ENCODE data around the gene SELP.

SELP gene

DNA sequence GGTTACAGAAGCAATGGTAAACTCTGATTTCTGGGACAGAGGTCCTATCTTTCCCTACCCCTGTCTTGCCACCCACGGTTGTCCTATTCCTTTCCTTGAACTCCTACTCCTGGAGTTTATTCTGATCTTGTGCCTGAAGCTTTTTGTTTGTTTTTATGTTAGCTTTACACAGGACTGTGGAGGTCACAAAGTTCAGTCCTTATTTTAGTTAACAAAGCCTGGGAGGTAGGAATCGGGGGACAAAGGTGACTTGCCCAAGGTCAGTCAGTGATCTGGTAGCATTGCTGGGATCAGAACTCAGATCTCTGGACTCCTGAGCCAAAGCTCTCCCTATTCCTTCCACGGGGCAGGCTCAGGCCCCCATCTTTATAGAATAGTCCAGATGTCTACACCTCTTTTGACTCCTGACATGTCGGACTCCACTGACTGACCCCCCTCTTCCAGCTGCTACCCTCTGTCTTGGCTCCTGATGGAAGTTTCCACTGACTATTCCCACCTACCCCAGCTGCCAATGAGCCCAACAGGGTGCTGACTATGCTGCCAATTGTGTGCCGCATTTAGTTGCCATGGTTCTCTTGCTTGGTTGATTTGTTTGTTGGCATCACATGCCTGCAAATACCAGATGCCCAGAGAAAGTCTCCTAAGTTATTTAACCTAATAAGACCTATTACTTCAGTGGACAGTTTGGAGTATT is 53.5 kb downstream of the SELP start:
- no peak for DNase-seq (ENCODE audit: low read depth)

DNA sequence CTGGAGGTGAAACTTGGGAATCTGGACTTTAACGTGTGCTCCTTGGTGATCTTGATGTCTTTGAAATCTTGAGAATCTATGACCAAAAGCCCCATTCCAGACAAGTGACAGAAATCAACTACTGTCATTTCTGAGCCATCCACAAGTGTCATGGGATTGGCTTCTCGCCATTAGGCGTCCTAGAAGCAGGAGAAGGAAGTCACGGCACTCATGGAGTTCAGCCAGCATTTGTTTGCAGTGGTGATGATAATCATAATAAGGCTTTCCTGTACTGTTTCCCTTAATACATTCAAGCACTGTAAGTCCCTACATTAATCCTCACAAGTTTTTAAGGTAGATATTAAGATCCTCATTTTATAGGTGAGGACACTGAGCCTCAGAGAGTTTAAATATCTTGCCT is 55.6 kb downstream of the SELP start:
- no peak for DNase-seq (ENCODE audit: low read depth)

DNA sequence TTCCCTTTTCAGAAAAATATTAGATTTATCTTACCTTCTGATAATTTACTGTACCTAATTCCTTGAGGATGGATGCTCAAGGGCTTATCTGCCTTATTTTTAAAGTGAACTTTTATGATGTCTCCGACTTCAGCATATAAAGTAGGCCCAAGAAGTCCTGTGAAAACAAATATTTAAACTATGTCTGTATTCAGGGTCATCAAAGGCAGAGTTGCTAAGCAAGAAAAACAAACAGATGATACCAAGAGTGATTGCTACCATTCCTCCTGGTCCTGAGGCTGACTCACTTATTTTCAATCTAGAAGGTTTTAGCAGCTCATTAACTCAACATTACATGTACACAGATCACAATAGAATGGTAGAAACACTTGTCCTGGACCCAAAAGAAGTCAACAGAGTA is 57.7 kb downstream of the SELP start:
- DNase-seq (ENCODE audit: low read depth) = no peak

DNA sequence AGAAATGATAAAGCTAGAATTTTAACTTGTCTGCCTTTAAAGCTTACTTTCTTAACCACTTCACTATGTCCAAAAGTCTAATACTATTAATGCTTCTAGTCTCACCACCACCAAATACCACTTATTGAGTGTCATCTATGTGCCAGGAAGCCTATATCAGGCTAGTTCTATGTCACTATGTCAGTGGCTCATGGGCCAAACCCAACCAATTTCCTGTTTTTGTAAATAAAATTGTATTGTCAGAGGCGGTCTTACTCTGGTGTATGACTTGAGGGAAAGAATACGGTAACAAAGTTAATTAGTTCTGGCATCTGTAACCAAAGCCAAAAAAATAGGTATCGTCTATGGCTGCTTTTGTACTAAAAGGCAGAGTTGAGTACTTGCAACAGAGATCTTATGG is 58.5 kb downstream of the SELP start:
- no peak for DNase-seq (ENCODE audit: low read depth)

DNA sequence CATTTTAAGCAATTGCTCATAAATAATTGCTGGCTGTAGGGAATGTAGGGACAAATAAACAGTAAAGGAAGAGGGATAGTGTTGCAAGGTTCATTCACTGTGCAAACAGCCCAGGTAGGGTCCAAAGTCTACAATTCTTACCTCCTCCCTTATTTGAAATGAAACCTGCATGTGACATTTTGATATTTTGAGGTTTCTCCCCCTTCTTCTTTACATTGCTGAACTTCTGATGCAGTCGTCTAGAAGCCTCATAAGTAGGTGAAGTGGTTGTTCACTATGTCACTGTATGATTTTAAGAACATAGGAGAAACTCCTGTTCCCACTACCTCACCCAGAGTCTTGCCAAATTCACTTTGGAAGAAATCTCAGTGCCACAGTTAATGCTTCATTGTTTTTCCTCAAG is 59.8 kb downstream of the SELP start:
- no peak for DNase-seq (ENCODE audit: low read depth)

DNA sequence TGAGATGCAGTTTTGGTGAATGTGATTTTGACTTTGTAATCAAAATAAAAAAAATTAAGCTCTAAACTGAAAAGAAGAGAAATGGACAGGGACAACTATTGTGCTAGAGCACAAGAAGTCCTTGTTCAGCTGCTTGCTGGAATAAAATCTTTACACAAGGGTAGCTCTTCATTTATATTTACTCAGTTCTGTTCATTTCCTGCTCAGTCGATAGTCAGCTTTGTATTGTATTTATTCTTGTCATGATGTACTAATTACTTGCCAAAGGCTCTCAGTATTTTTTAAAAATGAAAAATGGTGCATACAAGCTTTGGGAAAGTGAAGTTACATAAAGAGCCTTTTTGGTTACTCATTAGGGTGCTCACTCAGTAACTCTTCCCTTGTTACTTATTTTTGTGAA is 61.4 kb downstream of the SELP start:
- no peak for DNase-seq (ENCODE audit: low read depth)

DNA sequence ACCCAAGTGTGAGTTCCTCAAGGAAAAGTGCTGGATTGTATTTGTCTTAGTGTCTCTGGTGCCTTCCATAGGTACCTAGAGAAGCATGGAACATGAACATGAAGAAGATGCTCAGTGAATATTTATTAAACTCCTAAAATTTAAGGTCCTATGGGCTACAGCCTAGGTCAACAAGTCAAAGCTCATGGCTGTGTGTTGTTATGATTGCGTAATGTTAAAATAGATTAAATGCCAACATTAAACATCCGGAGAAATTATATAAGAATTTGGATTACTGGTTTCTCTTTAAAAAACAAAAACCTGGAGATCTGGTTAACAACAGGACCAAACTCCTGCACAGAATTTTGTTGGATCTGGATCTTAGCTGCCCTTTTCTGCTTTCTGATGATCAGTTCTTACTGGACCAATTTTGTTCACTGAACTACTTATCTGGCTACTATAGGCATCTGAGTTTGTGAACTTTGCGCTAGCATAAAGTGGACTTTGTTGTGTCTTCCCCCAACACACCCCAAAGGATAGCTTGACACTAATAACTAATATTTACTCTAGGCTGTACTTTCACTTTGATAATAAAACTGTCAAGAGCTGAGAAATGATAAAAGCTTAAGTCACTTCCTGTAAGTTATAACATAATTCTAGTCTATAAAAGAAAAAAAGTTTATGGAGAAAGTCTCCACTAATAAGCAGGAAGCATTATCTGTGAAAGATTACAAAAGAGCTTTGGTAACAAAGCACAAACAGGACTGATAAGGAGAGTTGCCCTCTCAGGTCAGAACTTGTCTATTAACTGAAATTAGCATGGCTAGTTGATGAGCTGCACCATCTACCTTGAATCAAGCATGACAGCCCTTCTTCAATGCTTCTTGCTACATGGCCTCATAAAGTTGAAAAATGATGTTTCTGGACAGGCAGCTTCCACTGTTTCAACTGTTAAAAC is 64.3 kb downstream of the SELP start:
- DNase-seq (ENCODE audit: low read depth) = no peak

DNA sequence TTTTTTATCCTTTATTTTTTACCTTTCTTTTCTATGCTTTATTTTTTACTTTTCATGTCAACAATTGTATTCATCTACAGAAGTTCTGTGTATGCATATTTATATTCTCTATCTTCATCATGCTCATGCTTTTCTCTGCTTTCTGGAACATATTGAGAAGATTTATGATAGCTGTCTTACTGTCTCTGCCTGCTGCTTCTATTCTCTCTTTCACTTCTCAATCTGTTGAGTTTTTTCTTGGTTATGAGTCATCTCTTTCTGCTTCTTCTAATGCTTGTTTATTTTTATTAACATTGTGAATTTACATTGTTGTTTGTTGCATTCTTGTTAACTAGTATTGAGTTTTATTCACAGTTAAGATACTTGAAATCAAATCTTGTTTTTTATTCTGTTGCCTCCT is 66.3 kb downstream of the SELP start:
- no peak for DNase-seq (ENCODE audit: low read depth)

DNA sequence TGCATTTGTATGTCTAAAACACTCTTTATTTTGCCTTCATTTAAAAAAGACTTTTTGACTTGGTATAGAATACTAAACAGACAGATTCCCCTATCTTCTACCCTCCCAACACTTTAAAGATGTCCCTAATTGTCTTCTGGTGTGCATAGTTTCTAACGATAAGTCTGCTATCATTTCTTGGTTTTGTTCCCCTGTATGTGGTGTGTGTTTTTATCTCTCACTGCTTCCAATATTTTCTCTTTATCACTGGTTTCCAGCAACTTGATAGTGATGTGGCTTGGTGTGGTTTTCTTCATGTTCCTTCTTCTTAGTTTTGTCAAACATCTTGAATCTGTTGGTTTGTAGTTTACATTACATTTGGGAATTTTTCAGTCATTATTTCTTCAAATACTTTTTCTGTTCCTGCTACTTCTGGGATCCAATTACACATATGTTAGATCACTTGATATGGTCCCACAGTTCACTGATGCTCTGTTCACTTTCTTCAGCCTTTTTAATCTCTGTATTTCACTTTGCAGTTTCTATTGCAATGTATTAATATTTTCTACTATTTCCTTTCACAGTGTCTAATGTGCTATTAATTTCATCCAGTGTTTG is 66.8 kb downstream of the SELP start:
- no peak for DNase-seq (ENCODE audit: low read depth)

DNA sequence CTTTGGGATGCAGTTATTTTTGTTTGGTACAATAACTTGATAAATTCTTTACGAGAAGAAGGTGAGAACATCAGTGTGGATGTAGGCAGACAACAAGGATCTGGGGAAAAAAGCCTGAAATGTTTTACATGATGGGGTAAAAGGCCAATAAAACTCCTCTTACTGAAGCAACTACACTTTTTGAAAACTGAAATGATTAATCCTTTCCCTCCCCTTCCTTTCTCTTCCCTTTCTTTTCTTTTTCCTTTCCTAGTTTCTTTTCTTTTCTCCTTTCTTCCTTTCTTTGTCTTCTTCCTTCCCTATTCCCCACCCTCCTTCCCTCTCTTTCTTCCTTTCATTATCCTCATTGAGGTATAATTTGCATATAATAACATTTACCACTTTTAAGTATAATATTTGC is 68.2 kb downstream of the SELP start:
- DNase-seq (ENCODE audit: low read depth) = no peak

DNA sequence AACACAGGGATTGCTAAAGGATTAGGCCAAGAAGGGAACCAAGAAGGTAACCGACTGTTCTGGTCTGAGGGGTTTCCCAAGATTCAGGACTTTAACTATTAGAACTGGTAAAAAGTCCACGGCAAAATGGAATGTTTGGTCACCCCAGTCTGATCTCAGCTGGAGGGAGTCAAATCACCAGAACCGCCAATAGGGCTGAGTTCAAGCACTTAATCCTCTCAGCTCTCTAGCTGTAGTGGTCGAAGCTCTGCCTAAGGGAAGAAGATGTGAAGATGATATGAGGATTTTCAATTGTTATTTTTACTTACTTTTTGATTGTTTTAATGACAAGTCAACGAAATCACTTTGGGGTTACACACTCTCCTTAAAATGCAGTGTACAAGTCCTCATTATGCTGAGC is 72.8 kb downstream of the SELP start:
- DNase-seq (ENCODE audit: low read depth) = no peak

DNA sequence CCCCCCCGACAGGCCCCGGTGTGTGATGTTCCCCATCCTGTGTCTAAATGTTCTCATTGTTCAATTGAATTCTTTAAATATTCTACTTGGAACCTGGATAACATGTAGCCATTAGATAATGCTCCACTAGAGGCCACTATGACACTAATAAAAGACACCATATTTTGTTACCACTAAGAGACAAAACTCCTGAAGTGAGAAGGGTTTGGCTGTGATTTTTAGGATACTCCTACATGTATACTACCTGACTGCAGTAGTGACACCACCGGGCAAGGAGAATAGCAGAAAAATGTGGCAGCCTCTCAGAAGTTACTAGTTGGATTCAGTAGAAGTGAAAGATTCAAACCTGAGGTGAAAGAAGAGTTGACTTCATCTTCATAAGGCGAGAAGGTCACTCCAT is 79.6 kb downstream of the SELP start:
- DNase-seq (ENCODE audit: low read depth) = peak; percentile 58

DNA sequence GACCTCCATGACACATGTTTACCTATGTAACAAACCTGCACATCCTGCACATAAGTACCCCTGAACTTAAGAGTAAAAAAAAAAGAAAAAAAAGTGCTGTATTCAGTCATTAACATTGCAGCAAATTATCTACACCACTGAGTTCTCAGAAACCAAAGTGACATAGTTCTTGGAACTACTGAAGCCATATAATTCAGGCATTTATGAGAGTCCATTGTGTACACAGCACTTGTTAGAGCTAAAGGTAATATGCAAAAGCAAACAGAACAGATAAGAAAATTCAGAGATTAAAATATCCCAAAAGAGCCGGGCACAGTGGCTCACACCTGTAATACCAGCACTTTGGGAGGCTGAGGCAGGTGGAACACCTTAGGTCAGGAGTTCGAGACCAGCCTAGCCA is 81.6 kb downstream of the SELP start:
- DNase-seq (ENCODE audit: low read depth) = no peak

DNA sequence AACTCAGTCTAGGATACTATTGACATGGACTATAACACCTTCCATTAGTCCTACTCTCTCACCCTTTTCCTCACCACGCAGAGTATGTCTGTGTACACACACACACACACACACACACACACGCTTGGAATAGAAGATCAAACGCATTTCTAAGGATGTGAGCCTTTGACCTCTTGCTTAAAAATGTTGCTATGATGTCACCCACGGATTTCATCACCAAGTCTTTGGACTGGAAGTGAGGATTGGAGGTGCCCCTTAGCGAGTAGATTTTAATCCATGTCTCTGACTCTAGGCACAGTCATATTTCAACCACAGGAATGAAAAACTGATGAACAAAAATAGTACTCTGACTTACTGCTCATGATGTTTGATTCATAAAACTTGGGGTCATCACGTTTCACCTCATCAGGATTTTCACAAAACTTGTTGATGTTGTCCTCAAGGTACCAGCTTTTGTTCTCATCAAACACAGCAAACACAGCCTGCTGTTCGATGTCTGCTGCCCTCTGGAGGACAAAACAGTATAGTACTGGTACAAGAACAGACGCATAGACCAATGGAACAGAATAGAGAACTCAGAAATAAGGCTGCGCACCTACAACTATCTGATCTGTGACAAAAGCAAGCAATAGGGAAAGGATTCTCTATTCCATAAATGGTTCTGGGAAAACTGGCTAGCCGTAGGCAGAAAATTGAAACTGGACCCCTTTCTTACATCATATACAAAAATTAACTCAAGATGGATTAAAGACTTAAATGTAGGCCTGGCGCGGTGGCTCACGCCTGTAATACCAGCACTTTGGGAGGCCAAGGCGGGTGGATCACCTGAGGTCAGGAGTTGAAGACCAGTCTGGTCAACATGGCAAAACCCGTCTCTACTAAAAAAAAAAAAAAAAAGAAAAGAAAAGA is 83.6 kb downstream of the SELP start:
- peak; percentile 79 for DNase-seq (ENCODE audit: low read depth)

DNA sequence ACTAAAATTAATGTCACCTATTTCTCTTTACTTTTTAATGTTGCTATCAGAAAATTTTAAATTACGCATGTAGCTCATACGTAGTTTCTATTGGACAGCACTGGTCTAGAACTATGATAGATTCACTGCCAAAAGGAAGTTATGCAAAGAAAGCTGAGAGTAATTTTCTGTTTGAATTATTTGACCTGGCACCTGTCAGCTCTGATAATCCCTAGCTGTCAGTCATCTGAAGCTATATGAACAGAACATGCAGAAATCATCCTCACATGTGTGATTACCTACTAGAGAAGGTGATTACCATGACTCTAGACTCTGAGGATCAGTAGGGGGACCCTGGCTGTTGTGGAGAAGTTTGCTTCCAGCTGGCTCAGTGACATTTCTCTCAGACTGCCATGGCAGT is 84.5 kb downstream of the SELP start:
- no peak for DNase-seq (ENCODE audit: low read depth)

DNA sequence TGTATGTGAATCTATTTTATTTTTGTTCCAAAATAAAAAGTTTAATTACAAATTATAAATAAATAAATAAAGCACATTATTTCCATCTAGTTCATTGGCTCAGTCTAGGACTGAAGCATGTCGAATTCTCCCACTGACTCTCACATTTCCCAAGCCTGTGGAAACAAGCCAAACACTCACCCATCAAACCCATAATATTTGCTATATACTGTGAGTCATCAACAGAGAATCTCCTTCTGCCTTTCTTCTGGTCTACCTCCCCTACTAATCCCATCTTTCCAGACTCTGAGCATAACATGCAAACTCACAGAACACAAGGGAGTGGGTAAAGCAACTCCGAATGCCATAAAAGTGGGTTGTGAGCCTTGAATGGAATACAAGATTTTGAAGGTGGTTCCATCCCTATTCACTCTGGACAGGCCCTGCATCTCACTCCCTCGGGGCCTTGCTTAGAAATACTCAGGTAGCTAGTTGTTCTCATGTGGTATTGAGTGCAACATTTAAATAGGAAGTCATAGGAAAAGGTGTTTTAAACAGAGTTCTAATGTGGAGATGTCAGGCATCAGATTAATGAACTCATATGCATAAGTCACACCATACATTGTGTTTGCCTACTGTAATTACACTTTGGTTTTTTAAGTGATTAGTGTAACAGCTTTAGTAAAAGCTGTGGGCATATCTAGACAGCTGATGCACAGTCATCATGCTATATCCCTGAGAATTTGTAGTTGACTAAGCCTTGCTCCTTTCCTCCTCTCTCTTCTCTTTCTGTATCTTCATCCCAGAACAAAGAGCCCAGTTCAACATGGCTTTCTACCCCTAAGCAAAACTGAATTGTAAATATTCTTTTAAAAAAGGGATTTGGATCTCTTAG is 90.7 kb downstream of the SELP start:
- peak; percentile 87 for DNase-seq (ENCODE audit: low read depth)

Data from ELR (cell line).